ENCODE results near the gene AMT. TPM values are rescaled to one million over a fixed set of nuclear protein-coding genes. Genes with fewer than 3 reads are reported as not detected.

The AMT gene, protein sequence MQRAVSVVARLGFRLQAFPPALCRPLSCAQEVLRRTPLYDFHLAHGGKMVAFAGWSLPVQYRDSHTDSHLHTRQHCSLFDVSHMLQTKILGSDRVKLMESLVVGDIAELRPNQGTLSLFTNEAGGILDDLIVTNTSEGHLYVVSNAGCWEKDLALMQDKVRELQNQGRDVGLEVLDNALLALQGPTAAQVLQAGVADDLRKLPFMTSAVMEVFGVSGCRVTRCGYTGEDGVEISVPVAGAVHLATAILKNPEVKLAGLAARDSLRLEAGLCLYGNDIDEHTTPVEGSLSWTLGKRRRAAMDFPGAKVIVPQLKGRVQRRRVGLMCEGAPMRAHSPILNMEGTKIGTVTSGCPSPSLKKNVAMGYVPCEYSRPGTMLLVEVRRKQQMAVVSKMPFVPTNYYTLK
- 10 to 100 TPM; 13.5 to 58.3 (median 20.3) TPM for total RNA-seq

DNA sequence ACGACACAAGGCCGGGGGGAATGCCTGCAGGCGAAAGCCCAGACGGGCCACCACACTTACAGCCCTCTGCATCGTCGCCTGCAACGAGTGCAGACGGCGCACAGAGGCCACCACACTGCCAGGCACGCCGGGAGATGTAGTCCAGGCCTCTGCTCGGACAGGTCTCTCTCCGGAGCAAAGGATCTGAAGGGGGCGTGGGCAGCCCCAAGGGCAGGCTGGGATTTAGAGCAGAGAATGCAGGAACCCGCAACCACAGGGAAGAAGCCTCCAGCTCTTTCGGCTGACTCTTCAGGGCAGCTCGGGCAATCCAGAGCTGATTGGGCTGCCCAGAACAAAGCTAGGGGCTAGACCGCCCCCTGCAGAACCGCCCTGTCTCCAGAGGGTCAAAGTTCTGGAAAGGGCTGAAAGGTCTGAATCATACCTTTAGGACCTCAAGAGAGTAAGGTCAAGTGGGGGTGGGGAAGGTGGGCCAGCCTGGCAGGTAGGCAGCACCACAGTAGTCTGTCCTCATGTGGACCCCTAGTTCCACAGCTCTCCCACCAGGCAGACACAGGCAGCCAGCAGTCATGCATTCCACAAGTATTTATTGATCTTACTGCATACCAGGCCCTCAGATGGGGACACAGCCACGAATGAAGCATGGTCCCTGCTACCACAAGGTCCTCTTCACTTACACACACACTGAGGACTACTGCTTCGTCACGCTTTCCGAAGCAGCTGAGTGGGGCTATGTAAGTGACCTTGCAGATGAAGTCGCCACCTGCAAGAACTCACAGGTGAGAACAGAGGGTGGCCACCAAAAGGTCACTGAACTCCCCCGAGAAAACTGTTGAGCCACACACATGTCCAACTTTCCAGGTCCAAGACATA is at the start of gene AMT:
Gene AMT (minus strand): TSS at position 95 of the 870 bp plus-strand sequence. CDS start 23 bp downstream, at position 72.
- H3K9me3 ChIP-seq: no peaks in the 10 kb centered on the region
- H3K4me3 ChIP-seq: peak within 1 kb of the TSS; percentile 8 to 51 (median 31)
- TF ChIP-seq EP300 (IDR thresholded peaks at IDR 0.05; ENCODE audit: low read depth): no peak
- peak in 1 of 3 donors; percentile 25 for TF ChIP-seq POLR2AphosphoS5 (IDR thresholded peaks at IDR 0.05)
- TF ChIP-seq POLR2A (IDR thresholded peaks at IDR 0.05): peak; percentile 24
- 45% methylated on average over 25 of the region's 25 CpGs; no CpG with 5 or more reads in 1 of the 2 donors for WGBS, 2 donors (ENCODE audit: low coverage in 1 of 2)
- DNase-seq: peak; percentile 61
- H3K36me3 ChIP-seq: no peaks in the 10 kb centered on the region
- no peaks in the 10 kb centered on the region for H3K27me3 ChIP-seq
- peak within 1 kb of the TSS; percentile 41 to 58 (median 52) for H3K27ac ChIP-seq
- peaks cover 0 to 18% (median 14%) of the 10 kb centered on the region in 4 donors for H3K4me1 ChIP-seq
- intact Hi-C loops (cut with DNase I; ENCODE audit: low total_unique reads): no loop called here
- in situ Hi-C loops (cut with MboI; ENCODE audit: low pct_ligation_motif_present in 1 of 4, low pct_unique_long_range_greater_than_20kb in 1 of 4, low sequenced_read_pairs in 3 of 4): no loop called here

DNA sequence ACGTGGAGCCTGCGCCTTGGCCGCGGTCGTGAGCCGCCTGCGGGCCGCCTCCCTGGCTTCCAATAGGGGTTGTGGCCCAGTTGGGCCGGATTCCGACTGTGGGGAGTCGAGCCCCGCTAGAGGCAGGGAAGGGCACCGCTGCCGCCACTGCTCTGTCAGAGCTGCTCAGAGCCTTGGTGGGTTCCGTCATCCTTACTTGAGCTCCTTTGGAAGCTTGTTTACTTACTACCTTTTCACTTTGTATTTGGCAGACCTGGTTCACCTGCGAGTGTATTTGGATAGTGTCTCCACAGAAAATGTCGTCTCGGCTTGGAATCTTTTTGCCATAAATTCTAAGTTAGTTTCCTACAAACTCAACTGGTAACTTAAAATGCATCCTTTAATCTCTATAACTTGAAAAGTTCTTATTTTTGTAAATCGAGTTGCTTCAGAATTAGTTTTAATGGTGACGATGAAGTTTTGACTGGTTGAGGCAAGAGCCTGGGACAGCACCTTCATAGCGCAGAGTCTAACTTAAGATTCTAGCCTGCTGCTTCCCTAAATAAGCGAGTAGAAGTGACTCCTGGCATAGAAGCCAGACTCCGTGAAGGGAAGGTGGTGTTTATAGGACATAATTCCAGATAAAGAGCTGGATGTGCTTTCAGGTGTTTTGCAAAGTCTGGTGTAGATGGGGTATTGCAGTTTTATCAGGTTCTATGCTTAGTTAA is 48.6 kb upstream of the AMT start:
- TF ChIP-seq, protein P1, sequence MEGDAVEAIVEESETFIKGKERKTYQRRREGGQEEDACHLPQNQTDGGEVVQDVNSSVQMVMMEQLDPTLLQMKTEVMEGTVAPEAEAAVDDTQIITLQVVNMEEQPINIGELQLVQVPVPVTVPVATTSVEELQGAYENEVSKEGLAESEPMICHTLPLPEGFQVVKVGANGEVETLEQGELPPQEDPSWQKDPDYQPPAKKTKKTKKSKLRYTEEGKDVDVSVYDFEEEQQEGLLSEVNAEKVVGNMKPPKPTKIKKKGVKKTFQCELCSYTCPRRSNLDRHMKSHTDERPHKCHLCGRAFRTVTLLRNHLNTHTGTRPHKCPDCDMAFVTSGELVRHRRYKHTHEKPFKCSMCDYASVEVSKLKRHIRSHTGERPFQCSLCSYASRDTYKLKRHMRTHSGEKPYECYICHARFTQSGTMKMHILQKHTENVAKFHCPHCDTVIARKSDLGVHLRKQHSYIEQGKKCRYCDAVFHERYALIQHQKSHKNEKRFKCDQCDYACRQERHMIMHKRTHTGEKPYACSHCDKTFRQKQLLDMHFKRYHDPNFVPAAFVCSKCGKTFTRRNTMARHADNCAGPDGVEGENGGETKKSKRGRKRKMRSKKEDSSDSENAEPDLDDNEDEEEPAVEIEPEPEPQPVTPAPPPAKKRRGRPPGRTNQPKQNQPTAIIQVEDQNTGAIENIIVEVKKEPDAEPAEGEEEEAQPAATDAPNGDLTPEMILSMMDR (IDR thresholded peaks at IDR 0.05): peak in 1 of 5 experiments; percentile 8
- no peak for TF ChIP-seq POLR2A (IDR thresholded peaks at IDR 0.05)
- Histone ChIP-seq H3K27me3 (no peaks in the 10 kb centered on the region), H3K9me3 (no peaks in the 10 kb centered on the region), H3K4me3 (peak overlapping the region; percentile 67 to 89 (median 77)), H3K27ac (peak overlapping the region; percentile 99 to 100 (median 100)), H3K36me3 (no peaks in the 10 kb centered on the region), H3K4me1 (peaks cover 22 to 36% (median 28%) of the 10 kb centered on the region in 4 donors)
- no peak for DNase-seq
- 0 to 2% methylated on average over 7 to 23 of the region's 23 CpGs for WGBS, 2 donors (ENCODE audit: low coverage in 1 of 2)
- in situ Hi-C loops (cut with MboI; ENCODE audit: low pct_ligation_motif_present in 1 of 4, low pct_unique_long_range_greater_than_20kb in 1 of 4, low sequenced_read_pairs in 3 of 4) (no loop called here), intact Hi-C loops (cut with DNase I; ENCODE audit: low total_unique reads) (no loop called here)

- H3K36me3 ChIP-seq: no peaks in the 10 kb centered on the region
- no peaks in the 10 kb centered on the region for H3K9me3 ChIP-seq
- in situ Hi-C loops (cut with MboI; ENCODE audit: low pct_ligation_motif_present in 1 of 4, low pct_unique_long_range_greater_than_20kb in 1 of 4, low sequenced_read_pairs in 3 of 4) (no loop called here), intact Hi-C loops (cut with DNase I; ENCODE audit: low total_unique reads) (no loop called here)
- H3K27me3 ChIP-seq: no peaks in the 10 kb centered on the region
- peak within 1 kb of the TSS; percentile 99 to 100 (median 100) for H3K27ac ChIP-seq
- H3K4me1 ChIP-seq: peaks cover 22 to 42% (median 28%) of the 10 kb centered on the region in 4 donors
- TF ChIP-seq POLR2A (IDR thresholded peaks at IDR 0.05) (peak; percentile 81), POLR2AphosphoS5 (IDR thresholded peaks at IDR 0.05) (peak; percentile 52 to 89 (median 78)), EP300 (IDR thresholded peaks at IDR 0.05; ENCODE audit: low read depth) (no peak)
- TF ChIP-seq, protein P1 (IDR thresholded peaks at IDR 0.05): peak in 1 of 5 experiments; percentile 2
- 1% methylated on average over 33 of the region's 108 CpGs; no CpG with 5 or more reads in 1 of the 2 donors for WGBS, 2 donors (ENCODE audit: low coverage in 1 of 2)
- DNase-seq: peak; percentile 99
- H3K4me3 ChIP-seq: peak within 1 kb of the TSS; percentile 67 to 89 (median 77)
These were observed 47.9 kb upstream of the AMT start, which contains the start of gene DAG1 for GRCh38 chr3:49469936-49470713. TSS of gene DAG1 (plus strand) at chr3:49470267. CDS start at chr3:49510535, 40,268 bp downstream.

Measured in transverse colon (tissue), 4 donors.